ENCODE measurements around the gene CLMP.
A peak's percentile ranks its signal among the peaks of the same experiment; 100 is the strongest.

The CLMP gene

GRCh38 chr11:123055191-123055901, 139.7 kb downstream of the CLMP start:
- DNase-seq (ENCODE audit: low read depth) = no peak

GRCh38 chr11:123054301-123055065, 140.6 kb downstream of the CLMP start:
- DNase-seq (ENCODE audit: low read depth) = no peak

DNA sequence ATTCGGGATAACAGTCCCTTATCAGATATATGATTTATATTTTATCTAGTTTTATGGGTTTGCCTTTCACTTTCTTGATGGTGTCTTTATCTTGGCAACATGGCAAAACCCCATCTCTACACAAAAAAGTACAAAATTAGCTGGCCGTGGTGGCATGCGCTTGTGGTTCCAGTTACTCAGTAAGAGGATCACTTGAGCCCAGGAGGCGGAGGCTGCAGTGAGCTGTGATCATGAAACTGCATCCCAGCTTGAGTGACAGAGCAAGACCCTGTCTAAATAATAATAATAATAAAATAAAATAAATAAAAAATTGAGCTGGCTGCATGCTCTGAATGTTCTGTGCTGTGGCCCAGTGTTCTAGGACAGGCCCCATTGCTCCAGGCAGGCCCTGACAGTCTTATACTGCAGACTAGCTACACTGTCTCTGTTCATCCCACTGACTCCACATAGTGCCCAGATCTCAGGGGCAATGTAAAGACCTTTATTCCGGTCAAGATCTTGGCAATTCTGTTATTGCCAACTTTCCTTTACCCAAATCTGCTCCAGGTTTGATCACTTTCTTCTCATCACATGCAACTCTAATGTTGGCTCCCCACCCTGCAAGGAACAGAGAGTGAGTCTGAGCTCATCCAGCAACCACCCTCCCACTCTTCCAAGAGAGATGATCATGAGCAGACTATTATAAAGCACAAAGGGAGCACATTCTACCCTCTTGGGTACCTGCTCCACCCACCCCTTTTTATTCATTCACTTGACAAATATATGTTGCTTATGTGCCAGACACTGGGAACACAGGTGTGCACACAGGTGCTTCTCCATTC, 141.9 kb downstream of the CLMP start:
- no peak for DNase-seq (ENCODE audit: low read depth)

DNA sequence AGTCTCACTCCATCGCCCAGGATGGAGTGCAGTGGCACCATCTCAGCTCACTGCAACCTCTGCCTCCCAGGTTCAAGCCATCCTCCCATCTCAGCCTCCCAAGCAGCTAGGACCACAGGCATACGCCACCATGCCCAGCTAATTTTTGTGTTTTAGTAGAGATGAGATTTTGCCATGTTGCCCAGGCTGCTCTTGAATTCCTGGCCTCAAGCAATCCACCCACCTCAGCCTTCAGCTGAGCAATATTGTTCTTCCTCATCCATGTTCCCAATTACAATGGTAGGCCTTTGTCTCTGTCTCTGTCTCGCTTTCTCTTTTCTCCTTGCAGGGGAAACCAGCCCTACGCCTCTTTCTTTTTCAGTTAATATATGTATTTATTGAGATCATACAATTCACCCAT, 143.4 kb downstream of the CLMP start:
- DNase-seq (ENCODE audit: low read depth) = no peak

GRCh38 chr11:123051146-123051545, 143.9 kb downstream of the CLMP start:
- no peak for DNase-seq (ENCODE audit: low read depth)

DNA sequence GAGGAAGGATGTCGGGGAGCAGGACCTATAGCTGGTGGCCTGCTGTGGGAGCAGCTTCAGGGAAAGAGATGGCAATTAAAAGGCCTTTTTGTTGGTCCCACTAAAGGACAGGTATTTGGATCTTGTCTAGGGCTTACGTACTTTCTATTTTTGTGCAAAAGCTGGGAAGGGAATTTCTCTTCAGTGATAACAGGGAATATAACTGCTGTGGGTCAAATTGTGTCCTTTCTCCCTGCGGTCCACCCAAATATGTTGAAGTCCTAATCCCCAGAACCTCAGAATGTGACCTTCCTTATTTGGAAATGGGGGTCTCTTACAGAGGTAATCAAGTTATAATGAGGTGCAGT, 147.1 kb downstream of the CLMP start:
- DNase-seq (ENCODE audit: low read depth) = no peak

- DNase-seq (ENCODE audit: low read depth) = no peak
Observed at GRCh38 chr11:123047266-123047946, 147.6 kb downstream of the CLMP start.

GRCh38 chr11:123046473-123047259, 148.4 kb downstream of the CLMP start:
- no peak for DNase-seq (ENCODE audit: low read depth)

GRCh38 chr11:123045101-123045500, 149.9 kb downstream of the CLMP start:
- DNase-seq (ENCODE audit: low read depth) = no peak

- DNase-seq (ENCODE audit: low read depth) = no peak
Observed at GRCh38 chr11:123041185-123041584, 153.9 kb downstream of the CLMP start.

DNA sequence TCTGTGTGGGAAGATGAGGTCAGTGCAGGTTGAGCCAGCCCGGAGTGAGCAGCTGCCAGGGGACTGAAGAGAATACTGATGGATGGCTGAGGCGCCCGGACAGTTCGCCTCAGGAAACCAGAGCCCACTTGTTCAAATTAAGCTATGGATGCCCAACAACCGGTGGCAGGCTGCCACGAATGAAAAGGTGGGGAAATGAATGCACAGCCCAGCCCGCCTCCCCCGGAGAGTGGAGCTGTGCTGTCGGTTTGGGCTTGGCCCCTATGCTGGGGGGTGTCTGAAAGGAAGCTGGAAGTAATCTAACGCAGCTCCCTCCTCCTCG, 155.0 kb downstream of the CLMP start:
- DNase-seq (ENCODE audit: low read depth) = no peak

DNA sequence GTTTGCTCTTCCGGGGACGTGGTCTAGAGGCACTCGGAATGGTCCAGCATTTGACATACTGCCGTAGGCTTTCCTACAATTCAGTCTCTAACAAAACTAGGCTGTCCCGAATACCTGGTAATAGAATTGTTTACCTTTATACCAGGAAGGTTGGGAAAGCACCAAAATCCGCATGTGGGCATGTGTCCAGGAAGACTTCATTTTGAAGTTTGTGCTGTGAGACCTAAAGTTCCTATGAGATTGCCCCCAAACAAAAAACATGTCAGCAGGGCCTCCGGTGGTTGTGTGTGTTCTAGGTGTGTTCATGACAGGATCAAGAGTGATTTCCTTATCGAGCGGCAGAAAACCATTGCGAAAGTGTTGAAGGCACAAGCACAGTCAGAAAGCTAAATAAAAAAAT, 159.2 kb downstream of the CLMP start:
- no peak for DNase-seq (ENCODE audit: low read depth)

DNA sequence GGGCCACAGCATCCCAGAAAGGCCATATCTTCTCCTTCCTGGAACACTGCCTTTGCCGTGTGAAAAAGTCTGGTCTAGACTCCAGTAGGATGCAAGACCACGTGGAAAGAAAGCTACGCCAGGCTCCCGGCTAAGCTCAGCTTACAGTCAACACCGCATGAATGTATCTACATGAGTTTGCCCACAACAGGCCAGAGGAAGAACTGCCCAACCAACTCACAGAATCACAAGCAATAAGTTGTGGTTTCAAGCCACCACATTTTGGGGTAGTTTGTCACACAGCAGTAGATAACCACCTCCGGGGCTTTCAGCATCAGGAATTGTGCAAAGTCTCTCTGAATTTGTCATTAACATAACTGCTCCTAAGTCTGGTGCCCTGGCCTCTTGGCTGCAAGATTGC, 160.5 kb downstream of the CLMP start:
- no peak for DNase-seq (ENCODE audit: low read depth)

GRCh38 chr11:123033895-123034294, 161.2 kb downstream of the CLMP start:
- DNase-seq (ENCODE audit: low read depth) = no peak

DNA sequence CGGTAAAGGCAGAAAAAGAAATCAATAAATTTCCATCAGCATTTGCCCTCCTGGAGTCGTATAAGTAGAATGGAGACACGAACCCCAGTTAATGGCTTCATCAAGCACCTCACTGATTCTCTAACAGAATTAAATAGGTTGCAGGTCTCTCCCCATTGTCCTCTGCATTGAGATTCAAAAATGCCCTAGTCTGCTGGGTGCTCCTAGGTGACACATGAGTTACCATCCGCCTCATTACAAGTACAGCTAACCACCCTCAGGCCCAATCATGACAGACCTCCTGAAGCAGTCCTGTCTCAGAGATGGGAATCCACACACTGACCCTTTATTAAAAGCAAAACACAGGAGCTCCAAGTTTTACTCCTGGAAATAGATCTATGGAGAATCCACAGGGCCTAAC, 164.5 kb downstream of the CLMP start:
- no peak for DNase-seq (ENCODE audit: low read depth)

GRCh38 chr11:123020968-123021367, 174.1 kb downstream of the CLMP start:
- DNase-seq (ENCODE audit: low read depth) = peak; percentile 8

All from activated T-cell treated with anti-CD3 and anti-CD28 coated beads for 48 hours (primary cell).